ENCODE measurements around the gene DNAJB6.

GRCh38 chr7:157408258-157409101 is 71.7 kb downstream of the DNAJB6 start:
- TF ChIP-seq CTCF (IDR thresholded peaks at IDR 0.05), result no peak
- no peak for TF ChIP-seq EP300 (IDR thresholded peaks at IDR 0.05)
- TF ChIP-seq POLR2AphosphoS5 (IDR thresholded peaks at IDR 0.05), result no peak

Measured in esophagus muscularis mucosa (tissue), 4 donors.